ENCODE measurements around the gene UCN2.
"Not testable (repeated sequence)": the region's sequence is repeated elsewhere in the genome, so short reads cannot be mapped to it uniquely, and the experiment has no call there.

Gene UCN2

DNA sequence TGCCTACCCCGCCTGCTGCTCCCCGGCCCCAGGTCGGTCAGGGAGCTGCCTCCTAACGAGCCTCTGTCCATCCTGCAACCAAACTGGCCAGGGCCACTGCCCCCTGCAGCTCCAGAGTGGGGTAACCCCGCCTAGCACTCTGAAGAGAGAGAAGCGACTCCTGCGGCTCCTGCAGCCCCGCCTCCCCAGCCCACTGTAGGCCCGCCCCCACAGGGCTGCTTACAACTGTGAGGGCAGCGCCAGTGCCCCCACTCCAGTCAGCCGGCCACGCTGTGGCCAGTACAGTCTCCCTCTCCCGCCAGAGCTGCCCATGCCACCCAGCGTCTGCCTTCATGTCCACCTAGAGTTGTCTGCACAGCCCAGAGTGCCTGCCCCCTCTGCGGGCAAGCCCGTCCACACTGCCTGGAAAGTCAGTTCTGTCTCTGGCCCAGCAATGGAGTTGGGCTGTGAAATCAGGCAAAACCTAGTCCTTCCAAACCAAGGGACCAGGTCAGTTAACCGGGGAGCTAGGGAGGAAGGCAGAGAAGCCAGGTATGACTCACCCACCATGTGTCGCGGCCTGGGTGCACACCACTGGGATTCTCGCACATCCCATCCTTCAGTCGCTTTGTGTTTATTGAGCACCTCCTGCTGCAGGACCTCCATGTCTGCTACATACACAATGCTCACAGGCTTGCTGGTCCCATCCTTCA is 2.4 kb downstream of the UCN2 start:
- DNase-seq (ENCODE audit: low read depth in 2 of 2) = no peak

DNA sequence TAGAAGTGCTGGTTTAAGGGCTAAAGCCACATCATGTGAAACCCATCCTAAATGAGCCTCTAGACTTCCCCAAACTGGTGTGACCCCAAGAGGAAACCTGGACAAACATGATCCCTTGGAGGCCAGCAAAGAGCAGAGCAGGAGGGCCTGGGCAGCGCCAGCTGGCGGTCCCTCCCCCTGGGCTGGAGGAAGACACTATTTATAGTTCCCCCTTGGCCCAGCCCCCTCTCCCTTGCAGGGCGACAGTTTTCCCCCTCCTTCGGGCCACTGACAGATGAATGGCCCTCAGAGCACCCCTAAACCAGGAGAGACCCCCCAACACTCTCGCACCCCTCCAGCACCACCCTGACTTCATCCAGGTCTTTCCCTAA is 2.9 kb downstream of the UCN2 start:
- DNase-seq (ENCODE audit: low read depth in 2 of 2) = no peak

DNA sequence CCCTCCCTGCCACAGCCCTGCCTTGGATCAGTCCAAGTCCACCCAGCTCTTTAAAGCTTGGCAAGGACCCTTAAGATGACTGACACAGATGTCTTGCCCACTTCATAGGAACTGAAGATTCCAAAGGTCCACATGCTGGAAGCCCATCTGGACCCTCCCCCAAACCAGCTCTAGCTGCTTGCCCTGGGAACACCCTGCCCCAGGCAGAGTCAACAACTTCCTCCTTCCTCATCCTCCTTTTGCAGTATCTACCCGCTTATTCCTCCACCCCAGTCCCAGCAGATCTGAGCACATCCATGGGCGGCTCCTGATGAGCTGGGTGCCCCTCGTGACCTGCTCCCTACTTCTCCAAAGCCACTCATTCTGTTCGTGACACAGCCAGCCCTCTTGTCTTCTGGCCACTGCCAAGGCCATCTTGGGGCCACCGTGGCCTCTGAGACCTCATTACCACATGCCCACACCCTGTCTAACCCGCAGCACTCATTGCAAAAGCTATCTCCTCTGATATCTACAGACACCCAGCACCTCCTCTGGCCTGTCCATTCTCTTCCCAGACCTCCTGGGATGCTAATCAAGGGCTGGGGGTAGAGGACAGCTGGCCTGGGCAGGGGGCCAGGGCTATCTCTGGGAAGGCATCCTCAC is 5.0 kb downstream of the UCN2 start:
- DNase-seq (ENCODE audit: low read depth in 2 of 2) = no peak

DNA sequence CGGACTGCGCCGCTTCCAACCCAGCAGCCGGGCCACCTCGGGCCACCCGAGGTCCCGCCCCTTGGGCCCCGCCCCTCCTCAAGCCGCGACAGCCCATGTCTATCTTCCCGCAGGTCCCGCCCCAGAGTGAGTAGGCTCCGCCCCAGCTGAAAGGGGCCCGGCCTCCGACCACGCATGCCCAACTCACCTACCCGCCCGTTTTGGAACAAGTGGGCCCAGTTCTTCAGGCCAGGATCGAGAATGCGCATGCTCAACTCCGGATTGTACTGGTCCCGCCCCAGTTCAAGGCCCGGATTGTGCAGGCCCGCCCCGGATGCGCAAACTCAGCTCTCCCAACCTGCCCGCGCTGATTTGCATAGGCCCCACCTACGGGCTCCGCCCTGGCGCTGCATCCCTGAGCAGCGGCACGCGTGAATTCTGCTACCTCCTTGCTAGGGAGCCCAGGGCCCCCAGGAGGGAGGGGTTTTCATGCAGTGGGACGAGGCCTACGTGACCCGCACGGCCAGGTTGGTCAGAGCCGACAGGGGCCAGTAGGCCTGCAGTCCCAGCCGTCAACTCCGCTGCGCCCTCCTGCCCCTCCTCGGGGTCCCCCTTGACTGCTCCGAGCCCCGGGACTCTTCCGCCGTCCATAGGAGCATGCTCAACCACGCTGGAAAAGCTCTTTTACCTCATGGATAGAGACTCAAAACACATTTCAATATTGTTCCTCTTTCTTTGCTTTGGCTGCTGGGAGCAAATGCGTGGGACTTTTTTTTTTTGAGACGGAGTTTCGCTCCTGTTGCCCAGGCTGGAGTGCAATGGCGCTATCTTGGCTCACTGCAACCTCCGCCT is 6.6 kb downstream of the UCN2 start, which contains the start of gene PFKFB4:
PFKFB4 (minus strand) TSS at position 8 of the 831 bp plus-strand sequence. CDS start 26 bp downstream, outside the sequence.
- DNase-seq (ENCODE audit: low read depth in 2 of 2) = peak; percentile 97 to 98

DNA sequence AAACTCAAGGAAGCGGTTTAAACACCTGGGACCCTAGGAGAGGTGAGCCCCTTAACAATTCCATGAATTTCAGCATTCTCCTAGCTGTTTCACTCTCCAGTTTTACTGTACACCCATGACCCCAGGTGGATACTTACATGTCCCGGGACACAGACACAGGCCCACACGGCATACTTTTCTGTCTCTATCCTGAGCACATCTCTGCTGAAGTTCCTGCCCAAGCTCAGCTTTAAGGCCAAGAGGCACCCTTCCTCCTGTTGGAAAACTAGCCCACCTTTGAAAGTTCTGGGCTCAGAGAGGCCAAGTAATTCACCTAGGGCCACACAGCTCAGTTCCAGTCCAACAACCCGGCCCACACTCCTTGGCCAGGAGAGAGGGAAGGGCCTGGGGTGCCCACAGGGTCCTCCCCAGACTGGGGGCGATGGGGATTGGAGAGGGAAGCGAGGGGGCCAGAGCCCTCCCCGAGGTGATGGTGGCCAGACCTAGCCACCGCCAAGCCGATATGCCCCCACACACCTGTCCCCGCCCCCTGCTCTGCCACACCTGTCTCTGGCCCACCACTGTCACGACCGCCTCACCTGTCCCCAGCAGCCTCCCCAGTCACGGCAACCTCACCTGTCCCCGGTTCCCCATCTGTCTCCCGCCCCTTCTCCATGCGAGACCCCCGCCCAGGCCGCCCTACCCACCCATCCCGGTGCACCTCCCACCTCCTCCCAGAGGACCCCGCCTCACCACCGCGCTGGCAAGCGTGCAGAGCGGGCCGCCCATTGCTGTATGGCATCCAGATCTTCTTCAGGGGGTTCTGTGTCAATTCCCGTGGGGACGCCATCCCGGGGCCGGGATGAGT is 7.4 kb downstream of the UCN2 start:
- DNase-seq (ENCODE audit: low read depth in 2 of 2) = no peak

DNA sequence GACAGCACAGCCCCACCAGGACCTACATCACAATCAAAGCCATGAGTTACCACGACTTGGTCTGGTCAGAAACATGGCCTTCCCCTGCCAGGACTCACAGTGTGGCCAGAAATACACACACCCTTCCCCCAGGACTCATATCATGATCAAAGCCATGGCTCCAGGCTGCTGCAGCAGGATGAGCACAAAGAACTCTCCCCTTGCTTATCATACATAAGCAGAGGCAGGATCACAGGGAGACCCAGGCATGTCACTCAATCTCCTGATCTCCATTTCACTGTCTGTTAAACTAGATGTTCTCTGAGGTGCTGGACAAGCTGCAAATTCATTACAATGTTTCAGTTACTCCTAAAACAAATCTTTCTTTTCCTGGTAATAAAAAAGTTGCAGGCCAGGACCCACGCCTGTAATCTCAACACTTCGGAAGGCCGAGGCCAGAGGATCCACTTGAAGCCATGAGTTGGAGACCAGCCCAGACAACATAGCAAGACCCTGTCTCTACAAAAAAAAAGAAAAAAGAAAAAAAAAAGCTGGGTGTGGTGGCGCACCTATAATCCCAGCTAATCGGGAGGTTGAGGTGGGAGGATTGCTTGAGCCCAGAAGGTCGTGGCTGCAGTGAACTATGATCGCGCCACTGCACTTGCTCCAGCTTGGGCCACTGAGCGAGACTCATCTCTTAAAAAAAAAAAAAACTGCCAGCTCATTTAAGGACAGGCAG is 8.2 kb downstream of the UCN2 start:
- no peak for DNase-seq (ENCODE audit: low read depth in 2 of 2)

DNA sequence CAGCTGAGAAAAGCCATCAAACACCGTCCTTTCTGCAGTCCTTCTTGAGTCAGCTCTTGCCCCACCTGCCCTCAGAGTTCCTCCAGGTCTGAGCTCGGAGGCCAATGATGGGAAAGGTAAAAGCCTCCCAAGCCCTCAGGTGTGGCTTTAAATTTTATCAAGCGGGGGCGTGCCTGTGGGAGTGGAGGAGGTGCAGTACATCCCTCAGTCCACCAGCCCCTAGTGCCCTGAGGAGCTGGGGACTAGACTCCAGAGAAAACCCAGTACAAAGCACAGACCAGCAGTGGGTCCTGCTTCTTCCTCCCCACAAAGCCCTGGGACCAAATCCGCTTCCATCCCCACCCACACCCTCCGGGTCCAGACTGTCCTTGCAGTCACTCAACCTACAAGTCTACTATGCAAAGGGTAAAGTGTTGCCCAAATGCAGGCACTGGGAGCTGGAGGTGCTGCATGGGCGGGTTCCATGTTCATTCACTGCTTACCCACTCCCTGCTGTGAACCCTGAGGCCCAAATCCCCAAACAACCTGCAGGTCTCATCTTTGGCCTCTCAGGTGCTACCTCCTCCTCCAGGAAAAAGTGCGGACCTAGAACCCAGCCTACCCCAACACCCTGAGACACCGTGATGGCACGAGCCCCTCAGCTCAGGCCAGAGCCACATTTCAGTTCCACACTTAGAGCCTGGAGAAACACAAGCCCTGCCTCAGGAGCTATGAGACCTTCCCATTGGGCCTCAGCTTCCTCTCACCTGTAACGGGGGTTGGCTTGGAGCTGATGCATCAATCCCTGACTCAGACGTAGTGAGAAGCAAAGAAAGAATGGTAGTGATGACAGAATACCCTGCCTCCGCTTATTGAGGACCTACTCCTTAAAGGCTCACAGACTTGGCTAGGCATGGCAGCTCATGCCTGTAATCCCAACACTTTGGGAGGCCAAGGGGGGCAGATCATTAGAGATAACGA is 9.4 kb downstream of the UCN2 start:
- DNase-seq (ENCODE audit: low read depth in 2 of 2) = no peak

DNA sequence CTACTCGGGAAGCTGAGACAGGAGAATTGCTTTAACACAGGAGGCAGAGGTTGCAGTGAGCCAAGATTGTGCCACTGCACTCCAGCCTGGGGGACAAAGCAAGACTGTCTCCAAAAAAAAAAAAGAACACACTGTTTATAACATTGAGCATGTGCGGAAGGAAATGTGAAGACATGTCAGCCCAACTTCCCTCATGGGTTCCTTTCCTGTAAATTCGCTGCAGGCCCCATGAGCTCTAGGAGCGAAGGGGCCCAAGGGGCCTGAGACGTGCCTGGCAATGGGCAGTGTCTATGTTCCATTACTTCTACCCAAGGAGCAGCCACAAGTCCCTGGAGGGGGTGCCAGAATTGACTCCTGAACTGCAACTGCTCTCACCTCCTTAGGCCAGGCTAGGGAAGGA is 10.2 kb downstream of the UCN2 start:
- DNase-seq (ENCODE audit: low read depth in 2 of 2) = no peak

DNA sequence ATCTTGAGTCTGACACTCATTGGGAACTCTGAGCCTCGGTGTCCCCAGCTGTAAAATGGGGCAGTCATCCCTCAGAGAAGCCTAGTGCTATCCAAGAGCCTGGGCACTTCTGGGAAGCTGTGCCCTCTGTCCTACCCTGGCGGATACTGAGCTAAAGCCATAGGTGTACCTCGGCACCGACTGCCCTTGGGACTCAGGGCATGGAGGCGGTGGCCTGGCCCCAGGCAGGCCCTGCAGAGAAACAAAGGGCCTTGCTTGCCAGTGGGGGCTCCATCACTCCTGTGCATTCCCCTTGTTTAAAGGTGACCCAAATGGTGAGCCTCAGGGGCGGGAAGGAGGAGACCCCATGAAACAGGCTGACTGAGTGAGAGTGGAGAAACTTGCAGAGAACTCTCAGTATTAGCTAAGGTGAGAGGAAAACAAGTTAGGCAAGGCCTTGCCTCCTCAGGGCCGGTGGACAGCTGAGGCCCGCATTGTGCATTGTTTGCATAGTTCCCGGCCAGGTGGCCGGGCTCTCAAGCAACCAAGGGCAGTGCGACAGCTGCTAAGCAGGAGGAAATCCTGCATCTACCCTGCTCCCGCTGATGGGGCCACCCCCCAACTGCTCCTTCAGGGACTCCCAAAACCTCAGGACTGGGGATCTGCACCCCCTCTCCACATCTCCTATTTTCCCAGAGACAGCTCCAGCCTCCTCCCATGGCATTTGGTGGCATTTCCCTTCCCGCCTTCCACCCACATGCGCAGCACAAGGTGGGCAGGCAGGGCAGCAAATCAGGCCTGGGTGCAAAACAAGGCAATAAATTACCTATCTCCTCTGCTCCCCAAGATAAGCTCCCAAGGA is 11.2 kb downstream of the UCN2 start:
- no peak for DNase-seq (ENCODE audit: low read depth in 2 of 2)

DNA sequence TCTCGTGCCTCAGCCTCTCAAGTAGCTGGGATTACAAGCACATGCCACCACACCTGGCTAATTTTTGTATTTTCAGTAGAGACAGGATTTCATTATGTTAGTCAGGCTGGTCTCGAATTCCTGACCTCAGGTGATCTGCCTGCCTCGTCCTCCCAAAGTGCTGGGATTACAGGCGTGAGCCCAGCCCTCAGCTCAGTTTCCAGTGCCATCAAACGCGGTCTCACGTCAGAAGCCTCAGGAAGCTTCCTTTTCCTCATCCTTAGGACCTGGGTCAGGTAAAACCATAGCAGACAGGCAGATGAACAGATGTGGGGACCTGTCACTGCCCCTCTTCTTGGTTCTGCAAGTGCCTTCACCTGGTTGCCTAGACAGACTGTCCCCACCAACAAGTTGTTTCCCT is 11.9 kb downstream of the UCN2 start:
- DNase-seq (ENCODE audit: low read depth in 2 of 2) = not testable (repeated sequence)

DNA sequence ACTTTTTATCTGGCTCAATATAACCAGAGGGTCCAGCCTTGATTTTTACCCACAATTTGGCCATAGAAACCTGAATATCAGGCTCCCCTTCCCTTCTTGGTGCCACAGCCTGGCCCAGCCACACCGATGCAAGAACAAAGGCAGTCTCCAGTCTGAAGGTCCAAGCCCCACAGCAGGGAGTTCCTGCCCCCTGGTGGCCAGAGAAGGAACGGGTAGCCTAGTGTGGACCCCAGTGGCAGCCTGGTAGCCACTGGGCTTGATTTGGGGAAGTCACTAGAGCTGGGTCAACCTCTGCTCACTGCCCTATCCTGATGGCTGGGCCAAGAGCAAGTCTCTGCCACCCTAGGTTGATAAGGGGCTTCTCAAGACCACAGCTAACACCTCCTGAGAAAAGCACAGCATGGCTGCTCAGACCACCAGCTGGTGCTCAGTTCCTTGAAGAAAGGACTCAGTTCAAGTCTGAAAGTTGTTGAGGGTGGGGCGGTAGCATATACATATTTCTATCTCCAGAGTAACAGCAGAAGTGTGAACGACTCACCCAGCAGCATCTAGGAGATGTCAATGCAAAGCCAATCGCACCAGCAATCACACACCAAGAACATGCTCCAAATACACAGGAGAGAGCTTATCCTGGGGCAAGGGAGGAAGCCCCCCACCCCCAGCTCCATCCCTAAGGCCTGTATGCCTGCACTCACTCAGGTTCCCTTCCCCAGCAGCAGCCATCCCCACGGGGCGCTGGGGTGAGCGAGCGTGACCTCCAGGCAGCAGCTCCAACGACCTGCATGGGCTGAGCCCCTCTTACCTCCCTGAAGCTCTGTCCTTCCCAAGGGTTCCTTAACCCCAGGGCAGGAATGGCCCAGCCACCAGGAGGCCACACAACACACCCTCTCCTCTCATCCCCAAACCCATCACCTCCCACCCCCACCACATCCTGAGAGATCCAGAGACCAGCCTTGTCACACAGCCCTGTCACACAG is 14.6 kb downstream of the UCN2 start:
- peak in 1 of 2 experiments; percentile 19 for DNase-seq (ENCODE audit: low read depth in 2 of 2)

DNA sequence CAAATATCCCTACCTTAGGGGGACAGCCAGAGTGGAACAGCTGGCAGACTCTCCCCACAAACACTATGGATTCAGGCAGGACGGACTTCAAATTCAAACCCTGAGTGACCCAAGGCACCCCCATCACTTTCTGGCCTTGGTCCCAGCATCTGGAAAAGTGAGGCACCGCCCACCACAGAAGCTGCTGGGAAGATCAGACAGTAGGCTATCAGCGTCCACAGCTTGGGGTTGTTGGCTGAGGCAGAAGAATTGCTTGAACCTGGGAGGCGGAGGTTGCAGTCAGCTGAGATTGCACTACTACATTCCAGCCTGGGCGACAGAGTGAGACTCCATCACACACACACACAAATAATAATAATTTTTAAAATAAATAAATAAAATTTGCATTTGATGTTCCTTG is 15.5 kb downstream of the UCN2 start:
- no peak for DNase-seq (ENCODE audit: low read depth in 2 of 2)

DNA sequence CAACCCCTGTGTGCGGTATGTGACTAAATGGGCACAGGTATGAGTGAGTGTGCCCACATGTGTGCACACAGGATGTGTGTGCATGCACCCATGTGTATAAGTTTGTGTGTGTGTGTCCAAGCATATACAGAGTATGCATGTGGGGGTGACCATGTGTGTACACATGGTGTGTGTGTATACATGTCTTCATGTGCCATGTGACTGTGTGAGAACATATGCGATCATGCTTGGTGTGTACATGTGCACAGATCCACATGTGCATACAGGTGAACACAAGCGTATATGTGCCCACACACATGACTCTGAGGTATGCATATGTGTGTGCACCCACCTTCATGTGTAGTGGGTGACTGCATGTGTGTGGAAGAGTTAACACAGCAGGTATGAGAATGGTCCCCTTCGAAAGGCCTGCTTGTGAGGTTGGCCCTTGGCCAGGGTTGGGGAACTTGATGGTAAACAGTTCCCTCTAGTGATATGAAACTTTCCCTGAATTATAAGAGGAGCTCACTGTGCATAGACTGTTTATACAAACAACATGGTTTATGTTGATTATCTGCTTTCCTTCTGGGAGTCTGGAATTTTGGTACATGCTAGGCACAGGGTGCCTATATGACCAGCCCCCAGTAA is 17.3 kb downstream of the UCN2 start:
- no peak for DNase-seq (ENCODE audit: low read depth in 2 of 2)

DNA sequence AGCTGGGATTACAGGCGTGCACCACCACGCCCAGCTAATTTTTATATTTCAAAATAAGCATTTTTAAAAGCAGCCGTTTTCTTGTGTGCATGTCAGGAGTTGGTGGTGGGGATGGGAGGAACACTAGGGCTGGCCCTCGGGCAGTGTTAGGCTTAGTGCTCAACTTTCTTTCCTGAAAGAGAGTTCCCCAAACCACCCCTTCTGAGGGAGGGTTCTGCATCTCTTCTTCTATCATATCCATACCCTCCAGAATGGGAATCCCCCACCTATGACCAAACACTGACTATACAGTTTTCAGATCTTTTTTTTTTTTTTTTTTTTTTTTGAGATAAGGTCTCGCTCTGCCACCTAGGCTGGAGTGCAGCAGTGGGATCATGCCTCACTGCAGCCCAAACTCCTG is 19.4 kb downstream of the UCN2 start:
- DNase-seq (ENCODE audit: low read depth in 2 of 2) = no peak

DNA sequence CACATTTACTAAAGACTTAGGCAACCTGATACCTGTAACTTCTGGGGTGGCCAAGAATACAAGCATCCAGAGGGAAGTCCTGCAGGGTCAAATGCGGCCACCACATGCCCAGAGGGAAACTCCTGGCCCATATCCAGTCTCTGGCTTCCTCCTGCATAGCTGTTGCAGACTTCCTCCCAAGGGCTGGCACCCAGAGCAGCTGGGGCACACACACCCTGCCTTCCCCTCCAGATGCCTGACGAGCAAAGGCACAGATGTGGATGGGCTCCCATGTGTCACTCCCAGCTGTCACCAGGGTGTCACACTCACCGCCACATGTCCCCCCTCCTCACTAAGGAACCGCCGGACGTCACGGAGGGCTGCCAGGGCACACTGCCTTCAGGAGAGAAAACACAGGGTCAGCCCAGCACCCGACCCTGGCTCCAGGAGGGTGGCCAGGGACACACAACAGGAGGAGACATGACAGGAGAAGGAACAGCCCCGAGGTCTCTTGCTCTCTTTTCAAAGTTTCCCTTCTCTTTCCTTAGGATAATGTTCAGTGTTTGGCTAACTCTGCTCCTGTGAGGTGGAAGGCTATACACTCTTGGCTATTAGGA is 20.2 kb downstream of the UCN2 start:
- no peak for DNase-seq (ENCODE audit: low read depth in 2 of 2)

DNA sequence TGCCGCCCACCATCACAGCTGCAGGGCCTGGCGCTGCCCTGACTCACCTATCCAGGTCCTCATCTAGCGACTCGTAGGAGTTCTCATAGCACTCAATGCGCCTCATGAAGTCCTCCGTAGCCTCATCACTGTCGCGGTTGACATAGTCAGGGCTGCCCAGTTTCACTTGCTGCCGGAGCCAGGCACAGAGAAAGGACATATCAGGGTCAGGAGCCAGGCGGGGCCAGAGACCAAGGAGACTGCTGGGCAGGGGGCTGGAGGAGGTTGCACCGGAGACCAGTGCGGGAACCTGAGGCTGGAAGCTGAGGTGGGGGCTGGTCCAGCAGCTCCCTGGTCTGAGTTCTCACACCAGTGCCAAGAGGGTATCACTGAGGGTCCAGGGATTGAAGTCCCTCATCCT is 25.1 kb downstream of the UCN2 start:
- DNase-seq (ENCODE audit: low read depth in 2 of 2) = no peak

DNA sequence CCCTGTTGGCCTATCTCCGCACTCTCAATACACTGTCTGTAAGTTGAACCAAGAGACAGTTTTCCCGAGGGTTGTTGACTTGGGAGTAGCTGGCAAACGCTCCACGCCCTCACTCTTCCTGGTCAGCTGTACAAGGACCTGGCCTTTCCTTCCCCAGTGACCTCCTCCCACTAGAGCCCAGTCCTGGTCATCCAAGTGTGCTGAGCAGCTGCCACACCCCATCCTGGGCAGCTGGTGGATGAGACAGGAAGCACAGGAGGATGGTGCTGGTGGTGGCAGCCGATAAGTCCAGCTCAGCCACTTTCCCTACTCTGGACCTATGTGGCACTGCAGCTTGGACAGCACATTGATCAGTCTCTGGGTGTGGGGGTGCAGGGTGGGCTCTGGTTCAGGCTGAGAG is 26.8 kb downstream of the UCN2 start:
- no peak for DNase-seq (ENCODE audit: low read depth in 2 of 2)

Data from fibroblast of skin of left biceps (primary cell).